ENCODE measurements around the gene MEGF11.
"Not testable (repeated sequence)": the region's sequence is repeated elsewhere in the genome, so short reads cannot be mapped to it uniquely, and the experiment has no call there.

Gene MEGF11

GRCh38 chr15:65907661-65908060, 345.9 kb downstream of the MEGF11 start:
- no peak for DNase-seq

DNA sequence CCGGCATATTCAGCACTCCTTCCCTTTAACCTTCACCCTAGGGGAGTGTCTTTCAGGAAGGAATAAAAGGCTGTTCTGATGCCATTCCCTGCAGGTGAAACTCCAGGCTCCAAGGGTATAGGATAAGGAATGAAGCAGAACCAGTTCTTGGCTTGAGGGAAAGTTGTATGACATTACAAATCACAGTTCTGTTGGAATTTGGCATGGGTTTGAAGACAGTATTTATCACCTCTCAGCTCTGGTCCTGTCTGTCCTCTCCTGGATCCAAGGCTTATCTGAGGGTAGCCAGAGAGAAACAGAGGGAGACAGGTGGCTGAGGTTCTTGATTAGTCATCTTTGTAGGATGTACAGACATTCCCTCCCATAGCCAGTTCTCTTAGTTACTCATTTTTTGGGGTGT, 347.2 kb downstream of the MEGF11 start:
- no peak for DNase-seq

DNA sequence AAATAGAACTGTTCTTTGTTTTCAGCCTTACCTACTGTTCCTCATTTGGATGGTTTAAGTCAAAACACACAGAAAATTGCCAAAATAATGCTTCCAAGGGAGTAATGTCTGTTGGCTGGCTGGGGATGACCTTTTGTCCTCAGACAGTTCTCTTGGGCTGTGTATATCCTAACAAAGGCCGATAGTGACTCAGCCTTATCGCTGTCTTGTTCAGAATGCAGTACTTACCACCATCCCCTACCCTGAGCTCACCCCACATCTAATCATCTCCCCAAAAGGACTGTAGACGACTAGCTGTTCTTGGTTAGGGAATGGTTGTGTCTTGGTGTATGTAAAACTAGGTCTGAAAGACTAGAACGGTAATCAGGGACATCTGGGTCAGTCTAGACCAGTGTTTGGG, 349.2 kb downstream of the MEGF11 start:
- no peak for DNase-seq

GRCh38 chr15:65903296-65904073, 350.1 kb downstream of the MEGF11 start:
- DNase-seq: no peak

GRCh38 chr15:65902373-65902772, 351.2 kb downstream of the MEGF11 start:
- no peak for DNase-seq

GRCh38 chr15:65901836-65902235, 351.7 kb downstream of the MEGF11 start:
- no peak for DNase-seq

GRCh38 chr15:65901336-65901735, 352.2 kb downstream of the MEGF11 start:
- no peak for DNase-seq

GRCh38 chr15:65900488-65900887, 353.1 kb downstream of the MEGF11 start:
- DNase-seq: no peak

DNA sequence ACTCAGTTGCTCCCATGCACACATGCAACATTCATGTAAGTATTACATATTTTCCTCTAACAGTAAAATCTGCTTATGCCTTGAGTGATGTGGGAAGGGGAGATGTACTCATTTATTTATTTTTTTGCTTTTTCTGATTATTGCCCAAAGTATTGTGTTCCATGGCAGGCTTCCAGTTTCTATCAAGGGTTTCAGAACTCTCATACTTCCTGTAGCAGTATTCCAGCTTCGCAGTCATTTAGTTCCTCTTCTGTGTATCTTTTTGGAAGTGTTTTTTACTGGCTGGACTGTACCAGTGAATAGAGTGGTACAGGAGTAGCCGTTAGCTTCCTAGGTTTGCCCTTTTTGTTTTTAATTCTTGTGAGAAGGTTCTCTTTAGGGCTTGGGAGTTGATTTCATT, 357.3 kb downstream of the MEGF11 start:
- DNase-seq: no peak

GRCh38 chr15:65893060-65893459, 360.5 kb downstream of the MEGF11 start:
- DNase-seq: no peak

GRCh38 chr15:65888981-65889380, 364.6 kb downstream of the MEGF11 start:
- no peak for DNase-seq

DNA sequence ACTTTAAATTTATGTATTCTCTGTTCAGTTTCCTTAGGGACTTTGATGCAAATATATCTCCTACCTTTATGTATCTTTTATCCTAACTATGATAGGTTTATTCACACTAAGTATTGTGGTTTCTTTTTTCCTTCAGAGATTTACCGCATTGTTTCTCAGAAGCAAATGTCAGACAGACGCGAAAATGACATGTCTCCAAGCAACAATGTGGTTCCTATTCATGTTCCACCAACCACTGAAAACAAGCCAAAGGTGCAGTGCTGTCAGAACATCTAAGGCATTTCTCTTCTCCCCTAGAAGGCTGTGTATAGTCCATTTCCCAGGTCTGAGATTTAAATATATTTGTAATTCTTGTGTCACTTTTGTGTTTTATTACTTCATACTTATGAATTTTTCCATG, 366.0 kb downstream of the MEGF11 start:
- peak; percentile 14 for DNase-seq

DNA sequence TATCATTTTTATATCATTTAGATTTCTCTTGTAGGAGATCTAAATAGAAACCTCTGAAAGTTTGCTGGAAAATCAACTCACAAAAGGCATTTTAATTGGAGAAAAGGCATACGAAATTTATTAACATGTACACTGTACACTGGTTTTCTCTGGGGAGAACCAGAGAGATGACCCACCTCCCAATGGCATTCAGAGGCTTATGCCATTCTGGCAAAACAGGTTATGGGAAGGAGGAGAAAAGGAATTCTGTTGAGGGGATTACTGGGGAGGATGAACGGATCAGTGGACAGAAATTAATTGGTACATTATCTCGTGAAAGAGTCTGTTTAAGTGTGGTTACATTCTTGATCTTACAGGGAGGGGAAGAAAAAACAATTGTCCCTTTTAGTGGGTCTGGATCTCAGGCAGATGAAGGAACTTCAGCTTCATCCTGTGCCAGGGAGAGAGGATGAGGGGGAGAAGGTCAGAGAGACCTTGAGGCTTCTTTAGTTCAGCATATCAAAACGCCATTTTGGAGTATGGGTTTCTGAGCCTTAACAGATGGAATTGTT, 367.8 kb downstream of the MEGF11 start:
- DNase-seq: no peak

DNA sequence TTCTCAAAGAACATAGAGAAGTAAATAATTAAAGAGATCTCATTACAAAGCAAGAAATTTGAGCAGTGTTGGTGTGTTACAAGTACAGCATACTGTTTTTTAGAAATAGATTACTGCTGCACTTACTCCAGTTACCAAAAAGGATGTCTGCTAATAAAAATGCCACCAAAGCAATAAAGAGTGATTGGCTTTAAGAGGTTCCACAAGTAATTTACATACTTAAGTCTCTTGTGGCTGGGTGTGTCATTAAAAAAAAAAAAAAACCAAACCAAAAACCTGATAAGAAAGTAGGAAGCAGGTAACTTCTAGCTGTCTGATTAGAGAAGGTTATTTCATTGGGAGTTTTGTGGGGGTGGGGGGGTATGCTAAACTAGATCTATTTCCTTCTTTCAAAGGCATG, 369.0 kb downstream of the MEGF11 start:
- DNase-seq: no peak

GRCh38 chr15:65883571-65883970, 370.0 kb downstream of the MEGF11 start:
- DNase-seq: no peak

DNA sequence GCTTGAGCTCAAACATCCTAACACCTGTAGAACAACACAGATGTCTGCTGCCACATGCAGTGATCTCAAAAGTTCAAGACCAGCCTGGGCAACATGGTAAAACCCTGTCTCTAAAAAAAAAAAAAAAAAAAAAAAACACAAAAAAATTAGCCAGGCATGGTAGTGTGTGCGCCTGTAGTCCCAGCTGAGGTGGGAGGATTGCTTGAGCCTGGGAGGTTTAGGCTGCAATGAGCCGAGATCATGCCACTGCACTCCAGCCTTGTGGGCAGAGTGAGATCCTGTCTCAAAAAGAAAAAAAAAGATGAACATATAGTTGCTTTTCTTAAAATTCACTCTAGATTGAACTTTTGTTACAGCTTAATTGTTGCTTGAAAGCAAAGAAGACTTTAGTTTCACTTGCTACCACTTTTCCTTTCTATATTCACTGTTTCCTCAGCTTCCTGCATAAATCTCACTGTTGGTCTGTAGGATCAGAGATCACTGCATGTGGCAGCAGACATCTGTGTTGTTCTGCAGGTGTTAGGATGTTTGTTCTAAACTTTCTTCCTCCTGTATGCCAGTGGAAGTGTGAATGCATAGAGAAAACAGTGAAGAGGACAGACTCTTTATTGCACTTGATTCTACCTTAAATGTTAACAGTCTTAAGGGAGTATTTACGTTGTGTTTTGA, 371.6 kb downstream of the MEGF11 start:
- DNase-seq: no peak

DNA sequence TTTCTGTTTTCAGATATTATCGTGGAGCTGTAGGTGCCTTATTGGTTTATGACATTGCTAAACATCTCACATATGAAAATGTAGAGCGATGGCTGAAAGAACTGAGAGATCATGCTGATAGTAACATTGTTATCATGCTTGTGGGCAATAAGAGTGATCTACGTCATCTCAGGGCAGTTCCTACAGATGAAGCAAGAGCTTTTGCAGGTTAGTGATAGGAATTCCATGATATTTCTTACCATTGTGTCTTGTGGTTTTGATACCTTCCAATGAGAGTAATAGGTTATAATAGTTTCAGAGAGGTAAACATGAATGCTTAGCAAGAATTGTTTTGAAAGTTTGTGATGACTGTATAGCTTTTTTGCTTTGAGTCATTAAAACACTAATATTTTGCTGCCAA, 375.8 kb downstream of the MEGF11 start:
- no peak for DNase-seq

GRCh38 chr15:65875458-65875857, 378.1 kb downstream of the MEGF11 start:
- no peak for DNase-seq

DNA sequence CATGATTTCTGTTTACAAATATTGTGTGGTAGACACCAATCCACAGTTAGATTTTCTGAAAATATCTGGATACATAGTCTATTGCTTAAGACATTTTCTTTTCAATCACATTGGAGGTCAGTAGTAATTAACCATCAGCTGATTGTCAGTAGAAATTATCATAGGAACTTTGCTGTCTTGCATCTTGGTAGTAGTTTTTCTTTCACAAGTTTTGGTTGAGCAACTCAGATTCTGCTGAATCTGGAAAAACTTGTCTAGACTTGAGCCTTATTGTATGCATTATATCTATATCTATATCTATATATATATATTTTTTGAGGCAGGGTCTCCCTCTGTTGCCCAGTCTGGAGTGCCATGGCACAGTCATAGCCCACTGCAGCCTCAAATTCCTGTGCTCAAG, 380.3 kb downstream of the MEGF11 start:
- DNase-seq: no peak

DNA sequence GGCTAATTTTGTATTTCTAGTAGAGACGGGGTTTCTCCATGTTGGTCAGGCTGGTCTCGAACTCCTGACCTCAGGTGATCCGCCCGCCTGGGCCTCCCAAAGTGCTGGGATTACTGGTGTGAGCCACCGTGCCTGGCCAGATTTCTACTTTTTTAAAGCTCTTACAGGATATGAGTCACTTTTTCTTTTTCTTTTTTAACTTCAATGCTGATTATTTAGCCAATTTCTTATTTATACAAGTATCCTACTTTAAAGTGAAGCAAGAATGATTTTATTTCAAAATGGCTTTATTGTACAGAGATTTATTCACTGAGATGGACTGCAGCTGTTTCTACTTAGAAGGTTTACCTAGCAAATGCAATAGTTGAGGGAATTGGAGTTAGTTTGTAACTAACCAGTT, 381.0 kb downstream of the MEGF11 start:
- not testable (repeated sequence) for DNase-seq

DNA sequence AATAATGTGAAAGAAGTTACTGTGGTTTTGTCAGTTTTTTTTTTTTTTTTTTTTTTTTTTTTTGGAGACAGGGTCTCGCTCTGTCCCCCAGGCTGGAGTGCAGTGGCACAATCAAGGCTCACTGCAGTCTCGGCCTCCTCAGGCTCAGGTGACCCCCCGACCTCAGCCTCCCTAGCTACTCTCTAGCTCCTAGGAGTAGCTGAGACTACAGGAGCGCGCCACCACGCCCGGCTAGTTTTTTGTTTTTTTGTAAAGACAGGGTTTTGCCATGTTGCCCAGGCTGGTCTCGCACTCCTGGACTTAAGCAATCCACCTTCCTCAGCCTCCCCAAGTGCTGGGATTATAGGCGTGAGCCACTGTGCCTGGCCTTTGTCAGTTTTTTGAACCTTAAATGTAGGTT, 381.7 kb downstream of the MEGF11 start:
- not testable (repeated sequence) for DNase-seq

DNA sequence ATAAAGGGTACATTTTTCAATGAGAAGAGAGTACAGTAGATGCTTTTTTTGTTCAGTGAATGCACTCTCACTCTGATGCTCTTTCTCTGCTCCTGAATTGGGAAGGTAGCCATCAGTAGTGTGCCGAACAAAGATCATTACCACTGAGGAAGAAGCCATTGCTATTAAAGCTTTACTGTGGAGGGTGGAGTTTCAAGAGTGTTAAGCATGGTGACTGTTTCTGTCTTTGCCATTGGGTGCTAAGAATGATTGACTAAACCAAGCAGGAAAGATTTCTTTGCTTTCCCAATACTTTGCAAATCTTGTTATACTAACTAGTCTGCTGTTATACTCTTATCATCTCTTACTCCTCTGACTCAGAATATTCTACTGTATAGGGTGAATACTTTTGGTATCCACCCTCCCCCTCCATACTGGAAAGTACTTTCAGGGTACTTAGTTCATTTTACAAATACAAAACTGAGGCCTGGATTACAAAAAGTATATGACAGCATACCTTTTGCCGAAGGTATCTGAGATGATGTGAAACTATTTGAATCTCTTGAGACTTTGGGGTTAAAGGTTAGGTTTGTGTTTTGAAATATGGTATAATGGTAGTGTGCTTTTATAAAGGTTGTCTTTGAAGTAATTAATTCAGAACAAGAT, 382.5 kb downstream of the MEGF11 start:
- DNase-seq: no peak

DNA sequence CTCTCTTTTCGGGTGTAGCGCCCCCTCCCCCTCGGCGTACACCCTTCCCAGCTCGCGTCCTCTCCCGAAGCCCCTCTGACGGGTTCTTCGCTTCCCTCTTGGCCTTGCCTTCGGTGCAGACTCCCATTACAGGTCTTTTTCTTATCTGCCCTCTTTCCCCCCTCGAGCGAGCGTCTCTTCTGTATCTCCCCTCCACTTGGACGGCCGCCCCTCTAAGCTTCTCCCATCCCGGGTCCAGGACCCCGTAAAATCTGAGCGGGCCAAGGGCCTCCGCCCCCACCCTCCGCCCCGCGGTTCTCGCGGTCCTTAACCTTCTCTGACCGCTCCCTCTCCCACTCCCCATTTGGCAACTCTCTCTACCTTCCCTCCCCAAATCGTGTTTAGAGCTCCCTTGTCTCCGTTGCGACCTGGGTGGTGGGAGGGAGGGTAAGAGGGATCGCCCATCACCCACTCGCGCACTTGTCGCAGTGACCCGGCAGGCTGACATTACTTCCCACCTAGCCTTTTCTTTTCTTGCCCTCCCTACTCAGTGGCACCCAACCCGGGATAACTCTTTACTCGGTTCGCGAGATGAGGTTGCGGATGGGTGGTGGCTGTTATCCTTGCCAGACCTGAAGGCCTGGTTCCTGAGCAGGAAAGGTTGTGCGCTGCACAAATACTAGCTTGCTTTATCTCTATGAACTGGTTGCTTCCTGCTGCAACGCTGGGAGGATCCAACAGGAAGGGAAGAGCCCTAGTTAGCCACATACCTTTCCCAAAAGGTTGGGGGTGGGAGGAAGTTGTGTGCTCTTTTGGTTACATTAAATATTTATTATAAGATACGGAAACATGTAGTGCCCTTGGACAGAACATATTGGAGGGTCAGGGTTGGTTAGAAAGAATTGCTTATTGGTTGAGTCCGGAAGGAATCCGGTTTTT, 383.3 kb downstream of the MEGF11 start:
- peak; percentile 22 for DNase-seq
